GM06990 (cell line): Measurements from ENCODE around the gene SPDYC.
"Not testable (repeated sequence)": the region's sequence is repeated elsewhere in the genome, so short reads cannot be mapped to it uniquely, and the experiment has no call there.

Experiments used
- DNase-seq: peaks from one replicate; pipeline ENCODE4 v3.0.0-alpha.2; 2011; ENCODE audit not compliant: insufficient read length; ENCODE audit errors: extremely low read depth
- H3K27me3 ChIP-seq: replicated peaks from 2 replicates; pipeline ENCODE4 v1.6.0; 2011; ENCODE audit warnings: low read length; ENCODE audit not compliant: control insufficient read depth, insufficient read depth
- H3K36me3 ChIP-seq: 2 replicates; pipeline ENCODE4 v1.5.1; 2011; ENCODE audit warnings: low read length; ENCODE audit not compliant: control insufficient read depth, insufficient read depth
- H3K4me3 ChIP-seq: replicated peaks from 2 replicates; pipeline ENCODE4 v1.5.1; 2011; ENCODE audit warnings: low read depth, mild to moderate bottlenecking, control low read depth, low read length
- TF ChIP-seq, protein P1 (sequence below): IDR thresholded peaks from 2 replicates; pipeline ENCODE4 v1.5.1; 2011; ENCODE audit warnings: low read length, control low read depth, mild to moderate bottlenecking, inconsistent platforms; ENCODE audit not compliant: insufficient read depth, poor library complexity, severe bottlenecking

The SPDYC gene

DNA sequence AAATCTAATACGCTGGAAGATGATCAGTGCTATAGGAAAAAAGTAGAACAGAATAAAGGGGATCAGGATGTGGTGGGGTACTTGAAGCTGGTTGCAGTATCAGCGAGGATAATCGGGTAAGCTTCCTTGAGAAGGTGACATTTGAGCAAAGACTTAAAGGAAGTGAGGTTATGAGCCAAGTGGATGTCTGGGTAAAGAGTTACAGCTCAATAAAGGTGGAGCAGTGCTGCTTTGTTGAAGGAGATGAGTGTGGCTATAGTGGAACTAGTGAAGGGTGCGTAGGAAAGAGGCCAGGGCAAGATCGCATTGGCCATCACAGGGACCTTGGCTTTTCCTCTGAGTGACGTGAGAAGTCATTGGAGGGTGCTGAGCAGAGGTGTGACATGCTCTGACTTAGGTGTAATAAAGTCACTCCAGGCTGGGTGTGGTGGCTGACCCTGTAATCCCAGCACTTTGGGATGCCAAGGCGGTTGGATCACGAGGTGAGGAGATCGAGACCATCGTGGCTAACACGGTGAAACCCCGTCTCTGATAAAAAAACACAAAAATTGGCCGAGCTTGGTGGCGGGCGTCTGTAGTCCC is 33.4 kb upstream of the SPDYC start:
- H3K4me3 ChIP-seq = no peak overlapping the region
- TF ChIP-seq, protein P1, sequence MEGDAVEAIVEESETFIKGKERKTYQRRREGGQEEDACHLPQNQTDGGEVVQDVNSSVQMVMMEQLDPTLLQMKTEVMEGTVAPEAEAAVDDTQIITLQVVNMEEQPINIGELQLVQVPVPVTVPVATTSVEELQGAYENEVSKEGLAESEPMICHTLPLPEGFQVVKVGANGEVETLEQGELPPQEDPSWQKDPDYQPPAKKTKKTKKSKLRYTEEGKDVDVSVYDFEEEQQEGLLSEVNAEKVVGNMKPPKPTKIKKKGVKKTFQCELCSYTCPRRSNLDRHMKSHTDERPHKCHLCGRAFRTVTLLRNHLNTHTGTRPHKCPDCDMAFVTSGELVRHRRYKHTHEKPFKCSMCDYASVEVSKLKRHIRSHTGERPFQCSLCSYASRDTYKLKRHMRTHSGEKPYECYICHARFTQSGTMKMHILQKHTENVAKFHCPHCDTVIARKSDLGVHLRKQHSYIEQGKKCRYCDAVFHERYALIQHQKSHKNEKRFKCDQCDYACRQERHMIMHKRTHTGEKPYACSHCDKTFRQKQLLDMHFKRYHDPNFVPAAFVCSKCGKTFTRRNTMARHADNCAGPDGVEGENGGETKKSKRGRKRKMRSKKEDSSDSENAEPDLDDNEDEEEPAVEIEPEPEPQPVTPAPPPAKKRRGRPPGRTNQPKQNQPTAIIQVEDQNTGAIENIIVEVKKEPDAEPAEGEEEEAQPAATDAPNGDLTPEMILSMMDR = no peak
- no peaks in the 10 kb centered on the region for H3K27me3 ChIP-seq
- DNase-seq = no peak
- H3K36me3 ChIP-seq = peaks cover 7% of the 10 kb centered on the region

DNA sequence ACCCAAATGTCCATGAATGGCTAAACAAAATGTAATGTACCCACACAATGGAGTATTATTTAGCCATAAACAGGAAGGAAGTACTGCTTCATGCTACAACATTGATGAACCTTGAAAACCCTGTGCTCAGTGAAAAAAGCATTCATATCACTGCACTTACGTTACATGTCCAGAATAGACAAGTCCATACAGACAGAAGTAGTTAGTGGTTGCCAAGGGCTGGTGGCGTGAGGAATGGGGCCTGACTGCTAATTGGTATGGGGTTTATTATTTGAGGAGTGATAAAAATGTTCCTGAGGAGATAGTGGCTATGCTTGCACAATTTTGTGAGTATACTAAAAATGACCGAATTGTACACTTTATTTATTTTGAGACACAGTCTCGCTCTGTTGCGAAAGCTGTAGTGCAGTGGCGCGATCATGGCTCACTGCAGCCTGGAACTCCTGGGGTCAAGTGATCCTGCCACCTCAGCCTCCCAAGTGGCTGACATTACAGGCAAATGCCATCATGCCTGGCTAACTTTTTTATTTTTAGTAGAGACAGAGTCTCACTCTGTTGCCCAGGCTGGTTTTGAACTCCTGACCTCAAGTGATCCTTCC is 28.0 kb upstream of the SPDYC start:
- no peak overlapping the region for H3K4me3 ChIP-seq
- TF ChIP-seq, protein P1 = no peak
- H3K27me3 ChIP-seq = no peaks in the 10 kb centered on the region
- no peaks in the 10 kb centered on the region for H3K36me3 ChIP-seq
- DNase-seq = no peak

DNA sequence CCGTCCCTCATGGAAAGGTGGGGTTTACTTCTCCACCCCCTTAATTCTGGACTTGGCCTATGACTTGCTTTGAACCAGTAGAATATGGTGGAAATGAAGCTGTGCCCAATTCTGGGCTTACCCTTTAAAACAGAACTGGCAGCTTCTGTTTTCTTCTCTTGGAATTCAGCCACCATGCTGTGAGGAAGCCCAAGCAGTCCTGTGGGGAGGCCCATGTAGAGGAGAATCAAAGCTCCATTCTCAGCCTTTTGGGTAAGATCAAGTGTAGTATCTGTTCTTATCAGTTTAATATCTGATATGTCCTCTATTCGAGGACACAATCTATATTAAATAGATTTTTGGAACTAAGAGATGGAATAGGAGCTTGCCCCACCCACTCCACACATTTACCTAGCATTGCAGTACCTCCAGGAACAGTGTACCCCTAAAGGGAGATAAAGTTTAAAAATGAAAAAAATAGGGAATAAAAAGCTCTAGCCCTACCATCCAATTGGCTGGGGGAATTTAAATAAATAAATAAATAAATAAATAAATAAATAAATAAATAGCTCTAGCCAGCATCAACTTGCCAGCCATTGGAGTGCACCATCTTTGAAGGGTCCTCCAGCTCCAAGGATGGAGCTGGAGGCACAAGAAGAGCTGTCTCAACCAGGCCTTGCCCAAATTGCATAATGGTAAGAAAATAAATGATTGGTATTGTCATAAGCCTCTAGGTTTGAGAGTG is 22.5 kb upstream of the SPDYC start:
- H3K4me3 ChIP-seq = no peak overlapping the region
- DNase-seq = no peak

DNA sequence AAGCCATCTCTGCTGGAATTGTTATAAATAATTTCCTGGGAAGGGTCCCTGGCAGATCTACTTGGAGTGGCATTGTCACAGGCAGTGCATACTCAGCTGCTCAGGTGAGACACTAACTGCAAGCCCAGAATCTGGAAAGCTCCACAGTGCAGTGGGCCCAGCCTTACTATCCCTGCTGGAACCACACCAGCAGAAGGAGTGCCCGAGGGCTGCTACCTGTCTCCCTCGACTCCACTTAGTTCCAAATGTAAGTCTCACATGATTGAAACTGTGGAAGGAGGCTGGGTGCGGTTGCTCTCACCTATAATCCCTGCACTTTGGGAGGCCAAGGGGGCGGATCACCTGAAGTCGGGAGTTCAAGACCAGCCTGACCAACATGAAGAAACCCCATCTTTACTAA is 21.4 kb upstream of the SPDYC start:
- H3K36me3 ChIP-seq = no peaks in the 10 kb centered on the region
- DNase-seq = no peak
- TF ChIP-seq, protein P1 = no peak
- H3K27me3 ChIP-seq = no peaks in the 10 kb centered on the region
- H3K4me3 ChIP-seq = no peak overlapping the region

More for the DNA sequence above, 22.5 kb upstream of the SPDYC start:
- TF ChIP-seq, protein P1 = no peak
- no peaks in the 10 kb centered on the region for H3K36me3 ChIP-seq
- no peaks in the 10 kb centered on the region for H3K27me3 ChIP-seq

DNA sequence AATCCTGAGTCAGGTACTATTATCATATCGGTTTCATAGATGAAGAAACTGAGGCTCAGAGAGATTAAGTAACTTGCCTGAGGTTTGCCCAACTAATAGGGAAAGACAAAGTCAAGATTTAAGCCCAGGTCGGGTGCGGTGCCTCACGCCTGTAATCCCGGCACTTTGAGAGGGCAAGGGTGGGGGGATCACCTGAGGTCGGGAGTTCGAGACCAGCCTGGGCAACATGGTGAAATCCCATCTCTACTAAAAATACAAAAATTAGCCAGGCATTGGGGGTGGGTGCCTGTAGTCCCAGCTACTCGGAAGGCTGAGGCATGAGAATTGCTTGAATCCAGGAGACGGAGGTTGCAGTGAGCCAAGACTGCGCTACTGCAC is 19.9 kb upstream of the SPDYC start:
- not testable (repeated sequence) for H3K27me3 ChIP-seq, H3K36me3 ChIP-seq, DNase-seq, H3K4me3 ChIP-seq

DNA sequence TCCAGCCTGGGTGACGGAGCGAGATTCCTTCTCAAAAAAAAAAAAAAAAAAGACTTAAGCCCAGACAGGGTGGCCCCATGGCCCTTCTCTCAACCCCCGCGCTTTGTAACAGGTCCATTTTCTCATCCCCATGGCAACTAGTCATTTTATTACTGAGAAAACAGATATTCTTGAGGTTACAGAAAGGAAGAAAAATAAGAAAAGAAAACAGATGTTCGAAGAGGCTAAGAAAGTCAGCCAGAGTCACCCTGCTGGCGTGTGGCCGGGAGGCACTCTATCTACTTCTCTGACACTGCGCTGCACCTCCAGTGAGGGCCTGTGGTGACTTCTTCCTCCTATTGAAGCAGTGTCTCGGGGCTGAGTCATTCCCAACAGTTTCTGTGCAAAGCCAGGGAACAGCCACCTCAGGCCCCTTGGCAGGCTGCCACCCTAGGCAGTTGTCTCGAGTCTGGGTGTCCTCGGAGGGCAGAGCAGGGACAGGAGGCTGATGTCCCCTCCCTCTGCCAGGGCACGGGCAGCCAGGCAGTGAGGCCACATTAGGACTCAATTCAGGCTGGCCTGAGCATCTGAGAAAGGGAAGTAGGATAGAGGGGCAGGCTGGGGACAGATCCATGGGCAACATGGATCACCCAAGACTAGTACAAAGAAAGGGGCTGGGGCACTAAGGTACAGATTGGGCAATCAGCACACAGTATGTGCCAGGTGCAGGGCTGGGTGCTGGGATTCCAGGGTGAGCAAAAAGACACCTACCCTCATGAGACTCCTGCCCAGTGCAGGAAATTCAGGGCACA is 19.3 kb upstream of the SPDYC start:
- TF ChIP-seq, protein P1 = no peak
- no peak for DNase-seq
- no peaks in the 10 kb centered on the region for H3K36me3 ChIP-seq
- no peak overlapping the region for H3K4me3 ChIP-seq
- H3K27me3 ChIP-seq = no peaks in the 10 kb centered on the region
